Activated naive CD8-positive, alpha-beta T cell (primary cell): ENCODE data around the gene TF.

Experiments
- H3K27ac Mint-ChIP-seq: one replicate; pipeline ENCODE4 v1.8.0; 2021; ENCODE audit warnings: mixed read lengths
- H3K27me3 Mint-ChIP-seq: one replicate; pipeline ENCODE4 v1.8.0; 2021; ENCODE audit warnings: mixed read lengths
- H3K36me3 Mint-ChIP-seq: one replicate; pipeline ENCODE4 v1.8.0; 2021; ENCODE audit warnings: mixed read lengths
- H3K4me1 Mint-ChIP-seq: one replicate; pipeline ENCODE4 v1.8.0; 2021; ENCODE audit warnings: low read depth, mixed read lengths
- H3K4me3 Mint-ChIP-seq: one replicate; pipeline ENCODE4 v1.8.0; 2021; ENCODE audit warnings: mild to moderate bottlenecking, mixed read lengths
- H3K9me3 Mint-ChIP-seq: one replicate; pipeline ENCODE4 v1.8.0; 2021; ENCODE audit warnings: low read depth, mixed read lengths

Gene TF

DNA sequence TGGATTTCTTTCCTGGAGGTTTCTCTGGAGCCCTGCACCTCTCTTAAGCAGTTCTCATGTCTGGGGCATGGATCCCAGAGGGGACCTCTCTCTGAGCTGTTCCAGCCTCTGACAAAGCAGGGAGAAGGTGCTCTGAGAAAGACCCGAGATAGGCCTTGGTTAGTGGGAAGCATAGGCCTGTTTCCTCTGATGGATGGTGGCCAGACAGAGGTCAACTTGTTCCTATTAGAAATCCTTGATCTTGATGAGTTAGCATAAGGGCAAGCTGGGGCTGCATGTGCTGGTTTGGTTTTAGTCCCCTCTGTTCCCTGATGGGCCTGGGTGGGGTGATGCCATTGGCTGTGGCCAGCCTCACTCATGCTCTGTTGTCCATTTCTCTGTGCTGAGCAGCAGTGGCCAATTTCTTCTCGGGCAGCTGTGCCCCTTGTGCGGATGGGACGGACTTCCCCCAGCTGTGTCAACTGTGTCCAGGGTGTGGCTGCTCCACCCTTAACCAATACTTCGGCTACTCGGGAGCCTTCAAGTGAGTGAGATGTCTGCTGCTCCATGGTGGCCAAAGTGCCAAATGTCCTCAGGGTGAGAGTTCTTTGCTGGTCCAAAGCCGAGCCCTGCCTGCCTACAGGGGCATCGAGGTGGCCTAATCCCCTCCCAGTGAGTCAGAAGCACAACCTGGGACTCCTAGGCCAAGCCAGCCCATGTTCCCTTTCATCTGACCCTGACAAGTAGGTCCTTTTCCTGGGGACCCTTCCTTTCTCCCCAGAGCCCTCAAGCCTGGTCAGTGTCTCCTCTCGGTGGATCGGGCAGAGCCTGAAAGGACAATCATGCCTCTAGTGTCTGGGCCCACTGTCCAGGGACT is 9.0 kb downstream of the TF start:
- no peak overlapping the region for H3K27ac Mint-ChIP-seq
- H3K36me3 Mint-ChIP-seq = no peaks in the 10 kb centered on the region
- peaks cover 3% of the 10 kb centered on the region for H3K27me3 Mint-ChIP-seq

GRCh38 chr3:133756716-133757694 is 10.8 kb downstream of the TF start:
- no peaks in the 10 kb centered on the region for H3K4me1 Mint-ChIP-seq
- H3K27ac Mint-ChIP-seq = no peak overlapping the region
- H3K36me3 Mint-ChIP-seq = no peaks in the 10 kb centered on the region
- peaks cover 3% of the 10 kb centered on the region for H3K27me3 Mint-ChIP-seq
- H3K4me3 Mint-ChIP-seq = no peak overlapping the region
- H3K9me3 Mint-ChIP-seq = no peaks in the 10 kb centered on the region

More for the DNA sequence above, 9.0 kb downstream of the TF start:
- Mint-ChIP-seq H3K9me3 (no peaks in the 10 kb centered on the region), H3K4me1 (no peaks in the 10 kb centered on the region), H3K4me3 (no peak overlapping the region)

DNA sequence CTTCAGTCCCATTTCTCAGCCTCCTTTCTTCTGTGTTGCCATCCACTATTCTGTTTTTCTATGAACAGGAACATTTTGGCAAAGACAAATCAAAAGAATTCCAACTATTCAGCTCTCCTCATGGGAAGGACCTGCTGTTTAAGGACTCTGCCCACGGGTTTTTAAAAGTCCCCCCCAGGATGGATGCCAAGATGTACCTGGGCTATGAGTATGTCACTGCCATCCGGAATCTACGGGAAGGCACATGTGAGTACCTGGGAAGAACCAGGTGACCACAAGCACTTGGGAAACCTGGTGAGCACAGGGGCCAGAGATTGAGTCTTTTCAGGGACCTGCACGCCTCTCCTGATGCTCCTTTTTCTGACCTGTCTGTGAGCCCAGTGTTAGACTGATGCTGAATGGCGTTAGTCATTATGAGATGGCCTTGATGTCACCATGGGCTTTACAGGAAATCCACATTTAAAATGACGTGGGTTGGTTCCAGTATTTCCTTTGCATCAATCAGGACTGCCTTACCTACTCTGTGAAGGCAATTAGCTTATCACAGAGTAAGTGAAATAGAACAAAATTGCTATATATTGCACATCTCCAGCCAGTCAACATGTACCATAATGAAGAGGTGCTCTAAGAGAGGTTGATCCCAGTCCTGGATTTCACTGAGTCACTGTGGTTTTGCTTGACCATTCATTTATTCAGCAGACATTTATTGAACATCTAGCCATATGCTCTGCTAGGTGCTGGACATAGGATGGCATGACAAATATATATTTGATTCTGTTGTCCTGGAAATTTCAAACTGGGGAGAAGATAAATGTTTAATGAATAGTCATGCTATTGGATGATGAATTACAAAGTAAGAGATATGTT is 11.7 kb downstream of the TF start:
- H3K27ac Mint-ChIP-seq = no peak overlapping the region
- no peak overlapping the region for H3K4me3 Mint-ChIP-seq
- no peaks in the 10 kb centered on the region for H3K9me3 Mint-ChIP-seq
- no peaks in the 10 kb centered on the region for H3K4me1 Mint-ChIP-seq
- H3K27me3 Mint-ChIP-seq = peaks cover under 1% of the 10 kb centered on the region
- no peaks in the 10 kb centered on the region for H3K36me3 Mint-ChIP-seq

GRCh38 chr3:133758568-133758928 is 12.4 kb downstream of the TF start:
- H3K9me3 Mint-ChIP-seq = no peaks in the 10 kb centered on the region
- no peak overlapping the region for H3K4me3 Mint-ChIP-seq
- H3K27me3 Mint-ChIP-seq = peaks cover 1% of the 10 kb centered on the region
- no peak overlapping the region for H3K27ac Mint-ChIP-seq
- no peaks in the 10 kb centered on the region for H3K36me3 Mint-ChIP-seq
- no peaks in the 10 kb centered on the region for H3K4me1 Mint-ChIP-seq

DNA sequence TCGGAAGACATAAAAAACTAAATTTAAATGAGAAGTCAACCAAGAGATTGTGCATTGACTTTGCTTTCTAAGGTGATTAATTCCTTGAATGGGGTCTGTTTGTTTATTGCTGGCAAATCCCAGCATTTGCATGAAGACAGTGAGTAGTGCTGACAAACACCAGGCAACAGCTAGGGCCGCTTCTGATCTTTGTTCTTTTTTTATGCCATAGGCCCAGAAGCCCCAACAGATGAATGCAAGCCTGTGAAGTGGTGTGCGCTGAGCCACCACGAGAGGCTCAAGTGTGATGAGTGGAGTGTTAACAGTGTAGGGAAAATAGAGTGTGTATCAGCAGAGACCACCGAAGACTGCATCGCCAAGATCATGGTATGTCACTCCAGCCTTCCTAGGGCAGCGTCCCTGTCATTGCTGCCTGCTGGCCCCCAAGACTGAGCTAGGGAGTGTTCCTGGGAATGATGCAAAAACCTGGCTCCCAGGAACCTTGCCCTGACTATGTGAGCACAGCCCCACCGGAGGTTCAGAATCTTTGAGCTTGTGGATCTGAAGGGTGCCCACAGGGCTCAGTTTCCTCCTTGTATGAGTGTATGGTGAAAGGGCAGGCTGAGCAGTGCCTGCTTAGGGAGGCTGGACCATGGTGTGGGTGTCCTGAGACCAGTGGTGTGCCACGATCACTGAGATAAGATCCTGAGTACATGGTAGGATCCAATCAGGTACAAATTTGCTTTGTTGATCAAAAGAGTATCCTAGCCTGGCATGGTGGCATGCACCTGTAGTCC is 13.0 kb downstream of the TF start:
- H3K9me3 Mint-ChIP-seq = no peaks in the 10 kb centered on the region

DNA sequence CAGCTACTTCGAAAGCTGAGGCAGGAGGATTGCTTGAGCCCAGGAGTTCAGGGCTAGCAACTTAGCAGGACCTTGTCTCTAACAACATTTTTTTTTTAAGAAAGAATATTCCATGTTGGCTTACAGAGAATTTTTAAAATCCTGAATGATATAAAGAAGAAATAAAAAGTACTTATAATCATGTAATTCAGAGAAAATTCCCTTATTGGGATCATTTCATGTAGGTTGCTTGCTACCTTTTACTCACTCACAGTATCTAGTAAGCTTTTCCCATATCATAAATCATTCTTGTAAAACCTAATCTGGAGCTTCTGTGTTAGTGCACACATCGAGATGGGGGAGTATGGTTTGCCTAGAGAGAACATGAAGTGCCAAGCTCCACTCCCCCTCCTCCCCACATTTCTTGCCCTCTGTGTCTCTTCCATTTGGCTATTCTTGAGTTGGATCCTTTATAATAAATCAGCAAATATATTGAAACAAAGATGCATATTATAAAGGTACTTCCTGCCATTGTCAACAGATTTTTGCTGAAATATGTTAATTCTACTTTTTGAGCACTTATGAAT is 13.6 kb downstream of the TF start:
- Mint-ChIP-seq H3K4me3 (no peak overlapping the region), H3K27me3 (peaks cover 5% of the 10 kb centered on the region), H3K27ac (no peak overlapping the region), H3K4me1 (no peaks in the 10 kb centered on the region), H3K36me3 (no peaks in the 10 kb centered on the region), H3K9me3 (no peaks in the 10 kb centered on the region)

More for the DNA sequence above, 13.0 kb downstream of the TF start:
- Mint-ChIP-seq H3K4me3 (no peak overlapping the region), H3K27me3 (peaks cover 5% of the 10 kb centered on the region), H3K4me1 (no peaks in the 10 kb centered on the region), H3K27ac (no peak overlapping the region), H3K36me3 (no peaks in the 10 kb centered on the region)

GRCh38 chr3:133760916-133761315 is 14.7 kb downstream of the TF start:
- Mint-ChIP-seq H3K27me3 (peaks cover 5% of the 10 kb centered on the region), H3K4me3 (no peak overlapping the region), H3K36me3 (no peaks in the 10 kb centered on the region), H3K9me3 (no peaks in the 10 kb centered on the region), H3K27ac (no peak overlapping the region), H3K4me1 (no peaks in the 10 kb centered on the region)

DNA sequence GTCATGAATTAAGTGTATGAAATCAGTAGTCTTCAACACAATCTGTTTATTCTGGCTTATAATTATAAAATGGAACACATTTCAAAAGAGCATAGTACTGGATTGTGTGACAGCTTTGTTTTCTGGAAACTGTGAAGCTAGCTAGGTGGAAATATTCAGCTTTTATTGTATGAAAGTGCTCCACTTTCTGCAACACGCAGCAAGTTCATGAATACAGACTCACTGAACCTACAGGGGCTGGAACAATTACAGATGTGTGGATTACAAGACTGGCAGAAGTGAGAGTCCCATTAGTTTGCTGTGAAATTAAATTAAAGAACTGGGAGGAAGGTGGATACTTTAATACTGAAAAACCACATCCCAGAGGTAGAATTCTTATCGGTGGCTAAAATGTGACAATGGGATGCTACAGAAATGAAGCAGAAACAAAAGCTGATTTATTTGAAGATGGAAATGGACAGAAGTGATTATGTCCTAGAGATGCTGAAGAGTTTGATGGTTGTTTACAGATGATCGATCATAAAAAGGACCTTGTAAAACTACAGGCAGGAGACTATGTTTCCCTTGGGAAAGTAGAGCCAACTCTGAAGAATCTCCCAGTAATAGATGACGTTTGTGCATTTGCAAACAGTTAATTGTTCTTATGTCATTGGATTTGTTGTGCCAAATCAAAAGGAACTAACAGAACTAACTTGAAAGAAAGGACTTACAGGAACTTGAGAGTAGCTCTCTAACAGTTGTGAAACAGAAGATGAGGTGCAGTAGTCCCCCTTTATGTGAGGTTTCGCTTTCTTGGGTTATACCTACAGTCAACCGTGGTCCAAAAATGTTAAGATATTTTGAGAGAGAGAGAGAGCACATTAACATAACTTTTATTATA is 15.7 kb downstream of the TF start:
- H3K27ac Mint-ChIP-seq = no peak overlapping the region
- no peak overlapping the region for H3K4me3 Mint-ChIP-seq
- no peaks in the 10 kb centered on the region for H3K4me1 Mint-ChIP-seq
- no peaks in the 10 kb centered on the region for H3K9me3 Mint-ChIP-seq
- no peaks in the 10 kb centered on the region for H3K36me3 Mint-ChIP-seq
- H3K27me3 Mint-ChIP-seq = peaks cover 5% of the 10 kb centered on the region

DNA sequence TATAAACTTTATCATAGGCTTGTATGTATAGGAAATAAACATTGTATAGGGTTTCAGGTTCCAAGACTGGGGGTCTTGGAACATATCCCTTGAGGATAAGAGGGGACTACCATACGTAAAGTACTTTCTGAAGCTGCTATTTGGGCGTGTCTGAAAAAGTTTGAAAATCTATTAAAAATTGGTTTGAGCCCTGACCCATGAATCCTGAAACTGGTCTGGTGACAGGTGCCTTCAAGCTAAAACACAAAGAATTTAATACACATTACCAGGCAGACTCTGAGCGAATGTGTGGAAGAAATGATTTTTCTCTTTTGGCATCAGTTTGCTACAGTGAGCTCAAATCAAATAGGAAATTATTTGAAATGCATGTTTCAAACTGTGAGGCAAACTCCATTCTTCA is 16.3 kb downstream of the TF start:
- H3K4me3 Mint-ChIP-seq = no peak overlapping the region
- H3K27ac Mint-ChIP-seq = no peak overlapping the region
- H3K36me3 Mint-ChIP-seq = no peaks in the 10 kb centered on the region
- peaks cover 5% of the 10 kb centered on the region for H3K27me3 Mint-ChIP-seq
- H3K4me1 Mint-ChIP-seq = no peaks in the 10 kb centered on the region
- no peaks in the 10 kb centered on the region for H3K9me3 Mint-ChIP-seq

- no peaks in the 10 kb centered on the region for H3K36me3 Mint-ChIP-seq
- peaks cover 5% of the 10 kb centered on the region for H3K27me3 Mint-ChIP-seq
- H3K27ac Mint-ChIP-seq = no peak overlapping the region
- H3K4me3 Mint-ChIP-seq = no peak overlapping the region
- no peaks in the 10 kb centered on the region for H3K9me3 Mint-ChIP-seq
- no peaks in the 10 kb centered on the region for H3K4me1 Mint-ChIP-seq
Observed at GRCh38 chr3:133763797-133764683, 17.8 kb downstream of the TF start.

DNA sequence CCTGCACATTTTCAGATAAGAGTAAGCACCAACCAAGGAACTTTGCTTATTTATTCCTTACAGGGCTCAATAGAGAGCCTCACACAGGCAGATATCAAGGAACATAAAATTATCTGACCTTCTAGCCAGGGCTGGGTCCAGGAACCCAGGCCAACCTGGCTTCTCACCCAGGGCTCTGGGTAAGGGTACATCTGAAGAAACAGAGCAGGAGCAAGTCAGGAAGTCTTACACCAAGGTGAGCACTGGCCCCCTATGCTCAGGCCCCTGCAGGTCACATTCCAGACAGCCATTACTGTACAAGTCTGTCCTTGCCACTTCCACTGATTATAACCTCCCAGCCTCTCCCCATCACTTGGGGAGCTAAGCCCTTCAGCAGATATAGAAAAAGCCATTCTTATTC is 19.1 kb downstream of the TF start:
- Mint-ChIP-seq H3K27ac (no peak overlapping the region), H3K36me3 (no peaks in the 10 kb centered on the region), H3K27me3 (peaks cover 5% of the 10 kb centered on the region), H3K9me3 (no peaks in the 10 kb centered on the region), H3K4me1 (no peaks in the 10 kb centered on the region), H3K4me3 (no peak overlapping the region)

DNA sequence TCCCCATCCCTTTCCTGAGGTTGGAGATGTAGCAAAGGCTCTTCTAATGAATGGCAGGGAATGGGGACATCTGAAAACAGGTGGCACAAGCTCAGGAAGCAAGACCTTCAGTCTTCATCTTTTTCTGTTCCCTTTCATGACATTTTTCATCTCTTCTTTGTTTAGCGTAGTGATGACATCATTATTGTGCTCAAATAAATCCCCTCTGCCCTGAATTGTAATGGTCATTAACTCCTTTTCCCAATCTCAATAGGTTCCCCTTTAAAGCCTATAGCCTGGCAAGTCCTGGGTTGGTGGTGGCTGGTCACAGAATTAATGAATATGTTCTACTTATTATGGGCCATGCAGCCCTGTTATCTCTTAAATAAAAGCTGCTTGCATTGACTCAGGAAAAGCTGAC is 21.4 kb downstream of the TF start:
- Mint-ChIP-seq H3K4me1 (no peaks in the 10 kb centered on the region), H3K36me3 (no peaks in the 10 kb centered on the region), H3K27ac (no peak overlapping the region), H3K27me3 (peaks cover 5% of the 10 kb centered on the region), H3K4me3 (no peak overlapping the region), H3K9me3 (no peaks in the 10 kb centered on the region)
